Right lung (tissue), 10 donors: ENCODE data around the gene ZNF286A. TPM values are rescaled to one million over a fixed set of nuclear protein-coding genes. Genes with fewer than 3 reads are reported as not detected.
"Not testable (repeated sequence)": the region's sequence is repeated elsewhere in the genome, so short reads cannot be mapped to it uniquely, and the experiment has no call there.

Source experiments
- DNase-seq, 2 donors: peaks; one replicate each; pipeline ENCODE4 v3.0.0-alpha.2; 2013
- long read RNA-seq, 8 donors: transcript quantifications; one replicate each; lab custom pipeline, GENCODE V29; 2026
- polyA plus RNA-seq, 5 donors: library from polyadenylated mRNA; unstranded; fragments of 120-200 nt; gene quantifications; one replicate each; pipeline versions ENCODE4 v1.2.1 to v1.2.3, GENCODE V29; 2013; ENCODE audit warnings: inconsistent platforms in 1 of 5, low replicate concordance in 1 of 5; ENCODE audit not compliant: insufficient read length in 5 of 5, insufficient read depth in 1 of 5

Gene ZNF286A
- 10 to 100 TPM; 27.6 to 57.1 (median 50.0) TPM for polyA plus RNA-seq
- long read RNA-seq, donor 1, full-length matches to known transcripts, result 4 of 4 reads
- long read RNA-seq, donor 1, partial matches to known transcripts, result 0 of 4 reads
- long read RNA-seq, donor 1, other reads (novel, unspliced or antisense), result 0 of 4 reads
- long read RNA-seq, donor 2, result 0 reads
- long read RNA-seq, donor 3, full-length matches to known transcripts, result 3 of 3 reads
- long read RNA-seq, donor 3, partial matches to known transcripts, result 0 of 3 reads
- long read RNA-seq, donor 3, other reads (novel, unspliced or antisense), result 0 of 3 reads
- long read RNA-seq, donor 4, full-length matches to known transcripts, result 2 of 2 reads
- long read RNA-seq, donor 4, partial matches to known transcripts, result 0 of 2 reads
- long read RNA-seq, donor 4, other reads (novel, unspliced or antisense), result 0 of 2 reads
- long read RNA-seq, donor 5, full-length matches to known transcripts, result 3 of 3 reads
- long read RNA-seq, donor 5, partial matches to known transcripts, result 0 of 3 reads
- long read RNA-seq, donor 5, other reads (novel, unspliced or antisense), result 0 of 3 reads
- long read RNA-seq, donor 6, partial matches to known transcripts, result 0 of 1 reads
- long read RNA-seq, donor 6, other reads (novel, unspliced or antisense), result 0 of 1 reads
- long read RNA-seq, donor 7, full-length matches to known transcripts, result 5 of 5 reads
- long read RNA-seq, donor 7, partial matches to known transcripts, result 0 of 5 reads
- long read RNA-seq, donor 7, other reads (novel, unspliced or antisense), result 0 of 5 reads
- long read RNA-seq, donor 8, full-length matches to known transcripts, result 3 of 3 reads
- long read RNA-seq, donor 8, partial matches to known transcripts, result 0 of 3 reads
- long read RNA-seq, donor 8, other reads (novel, unspliced or antisense), result 0 of 3 reads

GRCh38 chr17:15699413-15699924 is at the start of gene ZNF286A:
Gene ZNF286A, plus strand, starts transcription at chr17:15699752. Its CDS starts 578 bp downstream, at chr17:15700330.
- peak; percentile 96 to 97 for DNase-seq

- DNase-seq, result peak in 1 of 2 donors; percentile 32
These were observed 49.6 kb upstream of the ZNF286A start for GRCh38 chr17:15649861-15650421.

- peak in 1 of 2 donors; percentile 34 for DNase-seq
These were observed 48.6 kb upstream of the ZNF286A start for GRCh38 chr17:15650741-15651582.

- DNase-seq, result peak; percentile 94 to 95
These were observed 47.9 kb upstream of the ZNF286A start for GRCh38 chr17:15651583-15652110.

- no peak for DNase-seq
These were observed 46.6 kb upstream of the ZNF286A start for GRCh38 chr17:15652960-15653359.

GRCh38 chr17:15654401-15654800 is 45.2 kb upstream of the ZNF286A start:
- DNase-seq, result not testable (repeated sequence)

GRCh38 chr17:15654886-15655561 is 44.5 kb upstream of the ZNF286A start:
- DNase-seq, result no peak

GRCh38 chr17:15657868-15658267 is 41.7 kb upstream of the ZNF286A start:
- no peak for DNase-seq

- DNase-seq, result no peak
These were observed 41.3 kb upstream of the ZNF286A start for GRCh38 chr17:15658296-15658695.

- DNase-seq, result no peak
These were observed 40.3 kb upstream of the ZNF286A start for GRCh38 chr17:15659236-15659635.

- DNase-seq, result no peak
These were observed 39.9 kb upstream of the ZNF286A start for GRCh38 chr17:15659663-15660062.

- DNase-seq, result no peak
These were observed 39.5 kb upstream of the ZNF286A start for GRCh38 chr17:15660077-15660476.

- DNase-seq, result no peak
These were observed 36.9 kb upstream of the ZNF286A start for GRCh38 chr17:15662681-15663080.

GRCh38 chr17:15663176-15663575 is 36.4 kb upstream of the ZNF286A start:
- no peak for DNase-seq

- no peak for DNase-seq
These were observed 35.9 kb upstream of the ZNF286A start for GRCh38 chr17:15663691-15664090.

GRCh38 chr17:15669526-15669925 is 30.0 kb upstream of the ZNF286A start:
- DNase-seq, result not testable (repeated sequence)

- not testable (repeated sequence) for DNase-seq
These were observed 24.9 kb upstream of the ZNF286A start for GRCh38 chr17:15674640-15675039.

- DNase-seq, result not testable (repeated sequence)
These were observed 23.6 kb upstream of the ZNF286A start for GRCh38 chr17:15675991-15676390.

- not testable (repeated sequence) for DNase-seq
These were observed 16.4 kb upstream of the ZNF286A start for GRCh38 chr17:15683135-15683534.
